ENCODE measurements around the gene FMN1.
"Not testable (repeated sequence)": the region's sequence is repeated elsewhere in the genome, so short reads cannot be mapped to it uniquely, and the experiment has no call there.

Gene FMN1

GRCh38 chr15:33074942-33075341 is 119.6 kb downstream of the FMN1 start:
- Histone ChIP-seq H3K4me3 (ENCODE audit: low read depth in 1 of 2, low read length in 1 of 2) (no peak overlapping the region), H3K4me1 (ENCODE audit: control insufficient read depth in 1 of 2, insufficient read depth in 1 of 2, low read depth in 1 of 2, low read length in 1 of 2) (no peaks in the 10 kb centered on the region), H3K27me3 (peaks cover 24% of the 10 kb centered on the region), H3K36me3 (no peaks in the 10 kb centered on the region), H3K9me3 (no peaks in the 10 kb centered on the region), H3K27ac (no peak overlapping the region)
- TF ChIP-seq CTCF (IDR thresholded peaks at IDR 0.05): no peak

- Histone ChIP-seq H3K27me3 (peaks cover 29% of the 10 kb centered on the region), H3K4me1 (ENCODE audit: control insufficient read depth in 1 of 2, insufficient read depth in 1 of 2, low read depth in 1 of 2, low read length in 1 of 2) (no peaks in the 10 kb centered on the region), H3K9me3 (no peaks in the 10 kb centered on the region), H3K4me3 (ENCODE audit: low read depth in 1 of 2, low read length in 1 of 2) (no peak overlapping the region), H3K36me3 (no peaks in the 10 kb centered on the region), H3K27ac (no peak overlapping the region)
- TF ChIP-seq CTCF (IDR thresholded peaks at IDR 0.05): no peak
Observed at GRCh38 chr15:33074212-33074611, 120.3 kb downstream of the FMN1 start.

GRCh38 chr15:33071451-33071850 is 123.1 kb downstream of the FMN1 start:
- H3K4me3 ChIP-seq (ENCODE audit: low read depth in 1 of 2, low read length in 1 of 2): no peak overlapping the region
- no peak overlapping the region for H3K27ac ChIP-seq
- no peaks in the 10 kb centered on the region for H3K36me3 ChIP-seq
- peaks cover 0 to 7% of the 10 kb centered on the region in 2 experiments for H3K4me1 ChIP-seq (ENCODE audit: control insufficient read depth in 1 of 2, insufficient read depth in 1 of 2, low read depth in 1 of 2, low read length in 1 of 2)
- TF ChIP-seq CTCF (IDR thresholded peaks at IDR 0.05): no peak
- peaks cover 57% of the 10 kb centered on the region for H3K27me3 ChIP-seq
- H3K9me3 ChIP-seq: no peaks in the 10 kb centered on the region

- H3K27ac ChIP-seq; H3K36me3 ChIP-seq; H3K4me1 ChIP-seq (ENCODE audit: control insufficient read depth in 1 of 2, insufficient read depth in 1 of 2, low read depth in 1 of 2, low read length in 1 of 2); H3K4me3 ChIP-seq (ENCODE audit: low read depth in 1 of 2, low read length in 1 of 2); H3K9me3 ChIP-seq: not testable (repeated sequence)
- H3K27me3 ChIP-seq: peaks cover 67% of the 10 kb centered on the region
Observed at GRCh38 chr15:33069903-33070302, 124.6 kb downstream of the FMN1 start.

- H3K27ac ChIP-seq: no peak overlapping the region
- no peak for TF ChIP-seq CTCF (IDR thresholded peaks at IDR 0.05)
Observed at GRCh38 chr15:33069161-33069560, 125.4 kb downstream of the FMN1 start.

GRCh38 chr15:33068511-33068990 is 126.0 kb downstream of the FMN1 start:
- no peak for TF ChIP-seq CTCF (IDR thresholded peaks at IDR 0.05)
- H3K4me3 ChIP-seq (ENCODE audit: low read depth in 1 of 2, low read length in 1 of 2): no peak overlapping the region
- peaks cover 0 to 7% of the 10 kb centered on the region in 2 experiments for H3K4me1 ChIP-seq (ENCODE audit: control insufficient read depth in 1 of 2, insufficient read depth in 1 of 2, low read depth in 1 of 2, low read length in 1 of 2)

More at GRCh38 chr15:33069161-33069560, 125.4 kb downstream of the FMN1 start:
- H3K36me3 ChIP-seq: no peaks in the 10 kb centered on the region
- peaks cover 73% of the 10 kb centered on the region for H3K27me3 ChIP-seq
- no peak overlapping the region for H3K4me3 ChIP-seq (ENCODE audit: low read depth in 1 of 2, low read length in 1 of 2)
- H3K4me1 ChIP-seq (ENCODE audit: control insufficient read depth in 1 of 2, insufficient read depth in 1 of 2, low read depth in 1 of 2, low read length in 1 of 2): peaks cover 0 to 7% of the 10 kb centered on the region in 2 experiments
- H3K9me3 ChIP-seq: no peaks in the 10 kb centered on the region

More at GRCh38 chr15:33068511-33068990, 126.0 kb downstream of the FMN1 start:
- Histone ChIP-seq H3K27ac (no peak overlapping the region), H3K9me3 (no peaks in the 10 kb centered on the region), H3K36me3 (no peaks in the 10 kb centered on the region), H3K27me3 (peaks cover 73% of the 10 kb centered on the region)
